ENCODE measurements around the gene ETNK1.

The ETNK1 gene

GRCh38 chr12:22668441-22668840 is 43.5 kb downstream of the ETNK1 start:
- no peaks in the 10 kb centered on the region for H3K27me3 ChIP-seq (ENCODE audit: control insufficient read depth, low read length)
- peaks cover 26% of the 10 kb centered on the region for H3K36me3 ChIP-seq (ENCODE audit: control insufficient read depth, low read length)
- TF ChIP-seq EZH2phosphoT487 (IDR thresholded peaks at IDR 0.05; ENCODE audit: borderline replicate concordance, low read length), result no peak
- no peak for TF ChIP-seq CTCF (IDR thresholded peaks at IDR 0.05; ENCODE audit: low read depth, low read length, poor library complexity, severe bottlenecking)
- H3K27ac ChIP-seq (ENCODE audit: low read depth, low read length), result no peak overlapping the region
- H4K20me1 ChIP-seq (ENCODE audit: control insufficient read depth, insufficient read depth, low read depth, low read length), result no peaks in the 10 kb centered on the region
- no peak overlapping the region for H3K4me2 ChIP-seq (ENCODE audit: low read length)
- H3K4me1 ChIP-seq (ENCODE audit: control insufficient read depth, low read length), result no peaks in the 10 kb centered on the region
- no peaks in the 10 kb centered on the region for H3F3A ChIP-seq (ENCODE audit: control insufficient read depth, insufficient read depth)
- no peak overlapping the region for H3K4me3 ChIP-seq (ENCODE audit: low read length)
- H3K9me3 ChIP-seq (ENCODE audit: control insufficient read depth, insufficient read depth, low read length), result no peaks in the 10 kb centered on the region
- H3K9me2 ChIP-seq (replicated peaks; ENCODE audit: control insufficient read depth, low read length), result no peaks in the 10 kb centered on the region
- H3K79me2 ChIP-seq (ENCODE audit: control insufficient read depth, low read length), result no peaks in the 10 kb centered on the region

DNA sequence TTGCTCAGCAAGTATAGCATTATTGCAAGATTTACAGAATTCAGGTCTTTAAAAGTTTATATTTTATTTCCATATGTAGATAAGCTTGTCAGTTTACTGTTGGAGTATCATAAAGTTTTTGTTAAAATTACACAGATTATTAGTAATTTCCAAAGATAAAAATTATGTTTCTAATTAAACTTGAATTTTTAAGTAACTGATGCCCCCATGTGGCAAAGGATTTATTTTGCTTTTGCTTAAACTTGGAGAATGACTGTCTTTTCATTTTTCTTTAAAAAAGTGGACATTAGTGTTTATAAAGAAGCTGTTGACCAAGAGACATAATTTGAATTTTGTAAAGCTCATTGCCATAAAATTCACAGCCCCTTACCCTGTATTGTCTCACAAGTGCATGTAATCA is 45.8 kb downstream of the ETNK1 start:
- Histone ChIP-seq H3K4me3 (ENCODE audit: low read length) (no peak overlapping the region), H3K36me3 (ENCODE audit: control insufficient read depth, low read length) (peaks cover 47% of the 10 kb centered on the region), H3F3A (ENCODE audit: control insufficient read depth, insufficient read depth) (no peaks in the 10 kb centered on the region), H3K9me3 (ENCODE audit: control insufficient read depth, insufficient read depth, low read length) (no peaks in the 10 kb centered on the region), H3K4me2 (ENCODE audit: low read length) (no peak overlapping the region), H3K27me3 (ENCODE audit: control insufficient read depth, low read length) (no peaks in the 10 kb centered on the region), H3K79me2 (ENCODE audit: control insufficient read depth, low read length) (no peaks in the 10 kb centered on the region), H3K4me1 (ENCODE audit: control insufficient read depth, low read length) (no peaks in the 10 kb centered on the region), H3K9me2 (replicated peaks; ENCODE audit: control insufficient read depth, low read length) (no peaks in the 10 kb centered on the region), H3K27ac (ENCODE audit: low read depth, low read length) (no peak overlapping the region), H4K20me1 (ENCODE audit: control insufficient read depth, insufficient read depth, low read depth, low read length) (no peaks in the 10 kb centered on the region)
- TF ChIP-seq EZH2phosphoT487 (IDR thresholded peaks at IDR 0.05; ENCODE audit: borderline replicate concordance, low read length) (no peak), CTCF (IDR thresholded peaks at IDR 0.05; ENCODE audit: low read depth, low read length, poor library complexity, severe bottlenecking) (peak; percentile 38)

- TF ChIP-seq EZH2phosphoT487 (IDR thresholded peaks at IDR 0.05; ENCODE audit: borderline replicate concordance, low read length) (no peak), CTCF (IDR thresholded peaks at IDR 0.05; ENCODE audit: low read depth, low read length, poor library complexity, severe bottlenecking) (no peak)
- Histone ChIP-seq H3K4me1 (ENCODE audit: control insufficient read depth, low read length) (no peaks in the 10 kb centered on the region), H4K20me1 (ENCODE audit: control insufficient read depth, insufficient read depth, low read depth, low read length) (no peaks in the 10 kb centered on the region), H3K9me2 (replicated peaks; ENCODE audit: control insufficient read depth, low read length) (no peaks in the 10 kb centered on the region), H3K27me3 (ENCODE audit: control insufficient read depth, low read length) (no peaks in the 10 kb centered on the region), H3K27ac (ENCODE audit: low read depth, low read length) (no peak overlapping the region), H3K4me2 (ENCODE audit: low read length) (no peak overlapping the region), H3K9me3 (ENCODE audit: control insufficient read depth, insufficient read depth, low read length) (no peaks in the 10 kb centered on the region), H3K36me3 (ENCODE audit: control insufficient read depth, low read length) (peaks cover 46% of the 10 kb centered on the region), H3K79me2 (ENCODE audit: control insufficient read depth, low read length) (no peaks in the 10 kb centered on the region), H3F3A (ENCODE audit: control insufficient read depth, insufficient read depth) (no peaks in the 10 kb centered on the region), H3K4me3 (ENCODE audit: low read length) (no peak overlapping the region)
These were observed 48.0 kb downstream of the ETNK1 start for GRCh38 chr12:22672951-22673350.
